GM13977 (cell line): ENCODE measurements around the gene ZNF804A.

Experiments
- DNase-seq: peaks from one replicate; pipeline ENCODE4 v3.0.0; 2012; ENCODE audit warnings: low spot score
- CTCF ChIP-seq: IDR thresholded peaks from 2 replicates; pipeline ENCODE4 v1.5.1; 2012; ENCODE audit warnings: mild to moderate bottlenecking, control low read depth; ENCODE audit not compliant: insufficient read depth; ENCODE audit errors: extremely low read depth, missing control alignments
- in situ Hi-C: fragments of 300-500 bp; cut with MboI; formaldehyde crosslinking; loops from one replicate; pipeline ENCODE4 v1.12.0; 2022; ENCODE audit warnings: low sequenced_read_pairs, low pct_unique_long_range_greater_than_20kb, mixed read lengths, inconsistent platforms; ENCODE audit not compliant: unreplicated experiment

The ZNF804A gene

GRCh38 chr2:184945326-184945725, 347.0 kb downstream of the ZNF804A start:
- TF ChIP-seq CTCF: no peak
- DNase-seq: no peak
- in situ Hi-C loops: no loop called here

- in situ Hi-C loops: no loop called here
- TF ChIP-seq CTCF: no peak
These were observed 347.5 kb downstream of the ZNF804A start for GRCh38 chr2:184945824-184946223.

GRCh38 chr2:184956856-184957255, 358.5 kb downstream of the ZNF804A start:
- no peak for TF ChIP-seq CTCF
- in situ Hi-C loops: no loop called here
- DNase-seq: no peak

More at GRCh38 chr2:184945824-184946223, 347.5 kb downstream of the ZNF804A start:
- no peak for DNase-seq

- TF ChIP-seq CTCF: no peak
- in situ Hi-C loops: no loop called here
These were observed 373.3 kb downstream of the ZNF804A start for GRCh38 chr2:184971546-184972068.

More at GRCh38 chr2:184971546-184972068, 373.3 kb downstream of the ZNF804A start:
- no peak for DNase-seq
